CD4-positive, alpha-beta T cell treated with Interleukin-17A for 4 hours (primary cell): ENCODE results near the gene NUDT3.
"Not testable (repeated sequence)": the region's sequence is repeated elsewhere in the genome, so short reads cannot be mapped to it uniquely, and the experiment has no call there.

Experiments used
- DNase-seq: peaks from one replicate; pipeline ENCODE4 v3.0.0-alpha.2; 2020; ENCODE audit warnings: mixed read lengths

NUDT3 gene

DNA sequence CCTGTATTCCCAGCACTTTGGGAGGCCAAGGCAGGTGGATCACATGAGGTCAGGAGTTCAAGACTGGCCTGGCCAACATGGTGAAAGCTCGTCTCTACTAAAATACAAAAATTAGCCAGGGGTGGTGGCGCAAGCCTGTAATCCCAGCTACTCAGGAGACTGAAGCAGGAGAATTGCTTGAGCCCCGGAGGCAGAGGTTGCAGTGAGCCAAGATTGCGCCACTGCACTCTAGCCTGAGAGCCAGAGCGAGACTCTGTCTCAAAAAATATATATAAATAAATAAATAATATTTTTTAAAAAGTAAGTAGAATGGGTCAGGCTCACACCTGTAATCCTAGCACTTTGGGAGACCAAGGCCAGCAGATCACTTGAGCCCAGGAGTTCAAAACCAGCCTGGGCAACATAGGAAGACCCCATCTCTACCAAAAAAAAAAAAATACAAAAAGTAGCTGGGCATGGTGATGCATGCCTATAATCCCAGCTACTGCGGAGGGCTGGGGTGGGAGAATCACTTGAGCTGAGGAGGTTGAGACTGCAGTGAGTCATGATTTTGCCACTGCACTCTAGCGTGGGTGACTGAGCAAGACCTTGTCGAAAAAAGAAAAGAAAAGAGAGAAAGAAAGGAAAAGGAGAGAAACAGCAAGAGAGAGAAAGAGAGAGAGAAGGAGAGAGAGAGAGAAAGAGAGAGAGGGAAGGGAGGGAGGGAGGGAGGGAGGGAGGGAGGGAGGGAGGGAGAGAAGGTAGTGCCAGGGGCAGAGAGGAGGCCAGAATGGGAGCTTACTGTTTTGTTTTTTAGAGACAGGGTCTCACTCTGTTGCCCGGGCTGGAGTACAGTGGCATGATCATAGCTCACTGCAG, 26.5 kb downstream of the NUDT3 start:
- DNase-seq, result not testable (repeated sequence)

DNA sequence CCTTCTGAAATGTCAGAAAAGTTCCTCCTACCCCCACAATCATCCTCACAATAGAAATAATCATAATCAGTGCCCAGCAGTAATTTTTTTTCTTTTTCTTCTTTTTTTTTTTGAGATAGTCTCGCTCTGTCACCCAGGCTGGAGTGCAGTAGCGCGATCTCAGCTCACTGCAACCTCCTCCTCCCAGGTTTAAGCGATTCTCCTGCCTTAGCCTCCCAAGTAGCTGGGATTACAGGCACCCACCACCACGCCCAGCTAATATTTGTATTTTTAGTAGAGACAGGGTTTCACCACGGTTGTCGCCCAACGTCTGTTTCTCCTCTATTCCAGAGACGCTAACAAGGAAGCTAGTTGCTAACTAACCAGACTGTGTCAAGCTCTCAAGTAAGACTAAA, 28.8 kb downstream of the NUDT3 start:
- not testable (repeated sequence) for DNase-seq

DNA sequence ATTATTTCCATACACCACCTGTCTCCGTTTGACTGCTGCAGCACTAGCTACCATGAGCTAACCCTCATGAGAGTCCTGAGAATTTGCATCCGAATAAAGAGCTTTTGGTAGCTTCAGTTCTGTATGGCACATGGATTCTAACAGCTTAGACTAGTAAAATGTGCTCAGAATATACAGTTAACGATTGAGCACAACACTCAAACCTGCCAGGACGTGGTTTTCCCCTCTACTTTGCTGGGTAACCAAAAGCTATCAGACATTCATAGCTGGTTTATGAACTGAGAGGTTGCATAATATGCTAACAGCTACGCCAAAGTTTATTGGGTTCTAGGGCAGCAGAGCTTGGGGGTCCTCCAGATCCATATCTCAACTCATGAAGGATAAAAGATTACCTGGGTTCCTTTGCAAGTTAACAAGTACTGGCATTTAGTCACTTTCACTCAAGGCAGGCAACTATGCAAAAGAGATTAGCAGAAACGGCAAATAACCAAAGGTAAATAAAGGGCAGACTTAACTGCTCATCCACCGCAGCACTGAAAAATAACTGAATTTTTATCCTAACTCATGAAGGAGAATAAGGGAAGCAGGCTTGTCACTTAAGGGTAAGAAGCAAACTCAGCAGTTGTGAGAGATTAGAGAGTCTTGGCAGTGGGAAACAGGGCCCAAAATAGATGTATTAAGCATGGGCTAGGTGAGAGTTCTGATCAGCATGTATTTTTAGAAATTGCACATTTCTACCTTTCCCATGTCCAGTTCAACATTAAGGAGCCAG, 29.4 kb downstream of the NUDT3 start:
- no peak for DNase-seq

DNA sequence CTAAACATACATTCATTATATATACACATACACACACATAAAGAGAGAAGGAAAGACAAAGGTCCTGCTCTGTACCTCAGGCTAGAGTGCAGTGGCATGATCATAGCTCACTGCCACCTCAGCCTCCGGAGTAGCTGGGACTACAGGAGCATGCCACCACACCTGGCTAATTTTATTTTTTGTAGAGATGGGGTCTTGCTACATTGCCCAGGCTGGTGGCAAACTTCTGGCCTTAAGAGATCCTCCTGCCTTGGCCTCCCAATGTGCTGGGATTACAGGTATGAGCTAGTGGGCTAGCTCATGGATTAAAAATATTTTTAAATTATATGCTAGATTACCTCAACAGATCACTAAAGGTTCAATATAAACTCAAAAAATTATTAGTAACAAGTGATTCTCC, 30.3 kb downstream of the NUDT3 start:
- DNase-seq, result no peak

DNA sequence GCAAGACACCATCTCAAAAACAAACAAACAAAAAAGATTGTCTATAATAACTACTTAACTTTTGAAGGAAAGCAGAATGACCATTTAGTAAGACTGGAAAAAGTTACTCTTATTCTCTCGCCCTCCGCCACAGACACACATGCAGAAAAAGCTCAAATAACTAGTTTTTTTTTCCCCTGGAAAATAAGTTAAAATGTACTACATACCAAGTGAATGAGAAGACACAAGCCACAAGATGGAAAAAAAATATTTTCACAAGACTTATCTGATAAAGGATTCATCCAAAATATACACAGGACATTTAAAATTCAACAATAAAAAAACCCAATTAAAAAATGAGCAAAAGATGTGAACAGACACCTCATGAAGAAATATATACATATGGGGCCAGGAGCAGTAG, 31.9 kb downstream of the NUDT3 start:
- DNase-seq, result no peak

DNA sequence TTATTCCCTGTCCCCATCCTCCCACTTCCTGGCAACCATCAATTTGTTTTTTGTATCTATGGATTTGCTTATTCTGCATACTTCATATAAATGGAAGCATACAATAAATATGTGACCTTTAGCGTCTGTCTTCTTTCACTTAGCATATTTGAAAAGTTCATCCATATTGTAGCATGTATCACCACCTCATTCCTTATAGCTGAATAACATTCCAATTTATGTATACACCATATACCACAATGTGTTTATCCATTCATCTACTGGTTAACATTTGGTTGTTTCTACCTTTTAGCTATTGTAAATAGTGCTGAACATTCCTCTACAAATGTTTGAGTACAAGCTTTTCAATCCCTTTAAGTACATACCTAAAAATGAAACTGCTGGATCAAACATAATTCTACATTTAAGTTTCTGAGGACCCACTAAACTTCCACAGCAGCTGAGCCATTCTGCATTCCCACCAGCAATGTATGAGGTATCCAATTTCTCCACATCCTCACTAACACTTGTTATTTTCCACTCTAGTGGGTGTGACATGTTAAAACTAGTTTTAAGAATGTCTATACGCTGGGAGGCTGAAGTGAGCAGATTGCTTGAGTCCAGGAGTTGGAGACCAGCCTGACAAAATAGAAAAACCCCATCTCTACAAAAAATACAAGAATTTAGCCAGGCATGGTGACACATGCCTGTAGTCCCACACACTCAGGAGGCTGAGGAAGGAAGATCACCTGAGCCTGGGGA, 32.9 kb downstream of the NUDT3 start:
- DNase-seq, result no peak

DNA sequence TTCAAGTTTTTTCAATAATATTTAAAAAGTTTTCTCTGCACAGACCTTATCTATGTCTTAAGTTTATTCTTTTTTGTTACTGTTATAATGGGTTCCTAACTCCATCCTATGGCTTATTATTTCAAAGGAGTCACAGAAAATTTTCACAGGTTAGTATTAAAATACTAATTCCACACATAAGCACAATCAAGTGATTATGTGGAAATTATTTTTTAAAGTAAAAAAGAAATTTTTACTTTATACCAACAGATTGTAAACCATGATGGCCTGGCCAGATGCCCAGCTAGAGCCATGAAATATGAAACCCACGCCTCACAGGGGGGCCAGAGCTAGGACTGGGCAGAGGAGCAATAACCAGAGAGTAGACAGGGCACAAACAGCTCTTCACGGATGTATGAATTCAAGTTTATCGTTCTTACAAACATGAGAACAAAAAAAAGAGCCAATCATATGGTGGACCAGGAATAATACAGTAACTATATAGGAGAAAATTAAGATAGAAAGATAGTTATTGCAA, 34.0 kb downstream of the NUDT3 start:
- DNase-seq, result no peak

DNA sequence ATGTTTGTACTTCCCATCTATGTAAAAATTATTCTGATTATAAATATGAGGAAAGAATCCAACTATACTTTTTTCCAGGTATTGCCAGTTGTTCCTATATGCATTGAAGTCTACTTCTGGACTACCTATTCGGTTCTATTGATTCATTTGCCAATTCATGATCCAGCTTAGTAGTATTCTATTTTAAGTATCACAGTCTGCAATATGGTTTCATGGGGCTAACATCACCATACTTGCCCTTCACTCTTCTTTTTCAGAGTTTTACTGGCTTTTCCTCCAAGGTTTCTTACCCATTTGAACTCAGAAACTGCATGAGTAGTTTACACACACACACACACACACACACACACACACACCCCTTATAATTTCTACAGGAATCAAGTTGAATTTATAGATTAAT, 34.5 kb downstream of the NUDT3 start:
- no peak for DNase-seq

DNA sequence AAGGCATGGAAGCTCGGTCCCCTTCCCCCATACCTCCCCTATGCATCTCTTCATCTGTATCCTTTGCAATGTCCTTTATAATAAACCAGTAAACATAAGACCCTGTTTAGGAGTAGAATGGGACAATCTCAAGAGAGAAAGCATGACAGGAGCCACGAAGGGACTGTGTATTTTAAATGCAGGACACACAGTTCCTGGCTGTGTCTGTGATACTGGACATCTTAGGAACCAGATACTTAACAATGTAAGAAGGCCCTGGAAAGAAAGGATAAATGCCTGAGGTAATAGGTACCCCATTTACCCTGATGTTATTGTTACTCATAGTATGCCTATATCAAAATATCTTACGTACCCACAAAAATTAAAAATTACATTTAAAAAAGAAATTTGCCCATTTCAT, 36.6 kb downstream of the NUDT3 start:
- DNase-seq, result no peak

DNA sequence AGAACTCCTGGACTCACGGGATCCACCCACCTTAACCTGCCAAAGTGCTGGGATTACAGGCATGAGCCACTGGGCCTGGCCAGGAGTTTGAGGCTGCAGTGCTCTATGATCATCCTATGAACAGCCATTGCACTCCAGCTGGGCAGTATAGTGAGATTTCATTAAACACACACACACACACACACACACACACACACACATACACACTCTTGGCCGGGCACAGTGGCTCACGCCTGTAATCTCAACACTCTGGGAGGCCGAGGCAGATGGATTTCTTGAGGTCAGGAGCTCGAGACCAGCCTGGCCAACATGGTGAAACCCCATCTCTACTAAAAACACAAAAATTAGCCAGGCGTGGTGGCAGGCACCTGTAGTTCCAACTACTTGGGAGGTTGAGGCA, 38.2 kb downstream of the NUDT3 start:
- DNase-seq, result not testable (repeated sequence)

DNA sequence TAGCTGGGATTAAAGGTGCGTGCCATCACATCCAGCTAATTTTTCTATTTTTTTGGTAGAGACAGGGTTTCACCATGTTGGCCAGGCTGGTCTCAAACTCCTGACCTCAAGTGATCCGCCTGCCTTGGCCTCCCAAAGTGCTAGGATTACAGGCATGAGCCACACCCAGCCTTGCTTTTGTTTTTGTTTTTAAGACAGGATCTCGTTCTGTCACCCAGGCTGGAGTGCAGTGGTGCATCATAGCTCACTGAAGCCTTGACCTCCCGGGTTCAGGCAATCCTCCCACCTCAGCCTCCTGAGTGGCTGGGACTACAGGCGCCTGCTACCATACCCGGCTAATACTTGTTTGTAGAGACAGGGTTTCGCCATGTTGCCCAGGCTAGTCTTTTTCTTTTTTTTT, 38.9 kb downstream of the NUDT3 start:
- DNase-seq, result not testable (repeated sequence)

DNA sequence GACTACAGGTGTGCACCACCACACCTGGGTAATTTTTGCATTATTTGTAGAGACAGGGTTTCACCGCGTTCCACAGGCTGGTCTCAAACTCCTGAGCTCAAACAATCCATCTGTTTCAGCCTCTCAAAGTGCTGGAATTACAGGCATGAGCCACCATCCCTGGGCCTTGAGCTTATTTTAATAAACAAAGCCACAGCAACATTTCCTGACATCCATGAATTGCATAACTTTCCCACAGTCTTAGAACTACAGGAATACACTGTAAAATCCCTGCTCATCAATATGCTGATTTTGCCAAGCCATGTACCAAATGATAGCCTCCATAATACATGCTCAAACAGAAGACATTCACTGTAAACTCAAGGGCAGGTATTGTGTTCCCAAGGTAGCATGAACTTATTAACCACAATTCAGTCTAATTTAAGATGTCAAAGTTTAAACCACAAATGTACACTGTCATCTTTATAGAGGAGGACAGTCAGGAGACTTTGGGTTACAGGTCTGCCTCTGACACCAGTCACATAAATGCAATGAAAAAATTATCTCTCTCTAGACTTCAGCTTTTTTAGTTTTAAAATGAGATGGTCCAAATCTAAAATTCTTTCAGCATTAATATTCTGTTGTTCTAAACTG, 40.0 kb downstream of the NUDT3 start:
- no peak for DNase-seq

DNA sequence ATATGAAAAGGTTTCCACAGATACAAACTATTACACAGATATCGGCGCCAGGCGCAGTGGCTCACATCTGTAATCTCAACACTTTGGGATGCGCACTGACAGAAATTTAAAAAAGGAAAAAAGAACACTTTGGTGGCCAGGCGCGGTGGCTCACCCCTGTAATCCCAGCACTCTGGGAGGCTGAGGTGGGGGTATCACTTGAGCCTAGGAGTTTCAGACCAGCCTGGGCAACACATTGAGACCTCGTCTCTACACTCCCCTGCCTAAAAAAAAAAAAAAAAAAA, 41.6 kb downstream of the NUDT3 start:
- DNase-seq, result no peak

DNA sequence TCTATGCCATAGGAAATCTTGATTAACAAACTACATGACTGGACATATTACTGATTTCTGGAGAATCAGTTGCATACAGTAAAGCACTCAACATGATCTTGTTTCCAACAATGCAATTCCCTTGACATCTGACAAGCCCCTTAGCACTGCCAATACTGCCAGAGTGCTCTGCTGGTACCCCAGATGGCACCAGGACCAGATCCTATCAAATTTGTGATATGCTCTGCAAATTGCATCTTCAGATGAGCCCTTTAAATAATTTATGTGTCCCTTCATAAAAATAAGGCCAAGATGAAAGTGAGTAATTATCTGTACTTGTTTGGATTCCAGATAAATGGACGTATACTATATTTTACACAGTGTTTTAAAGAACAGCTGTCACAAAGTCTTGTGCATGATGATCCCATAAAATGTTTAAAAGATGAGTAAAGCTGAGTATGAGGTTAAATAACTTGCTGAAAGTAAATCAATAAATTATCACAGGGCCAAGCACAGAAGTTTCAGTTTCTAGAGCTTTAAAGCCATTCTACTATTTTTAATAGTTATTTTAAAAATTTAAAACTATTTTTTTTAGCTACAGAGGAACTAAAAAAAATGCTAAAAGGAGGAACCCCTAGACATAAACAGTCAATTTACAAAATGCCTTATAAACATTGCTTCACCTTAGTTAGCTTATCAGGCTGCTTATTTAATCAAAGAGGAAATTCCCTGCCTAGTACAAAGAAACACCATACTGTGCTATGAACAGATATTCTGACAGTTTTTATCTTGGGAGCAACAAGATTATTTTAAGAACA, 42.1 kb downstream of the NUDT3 start:
- no peak for DNase-seq

DNA sequence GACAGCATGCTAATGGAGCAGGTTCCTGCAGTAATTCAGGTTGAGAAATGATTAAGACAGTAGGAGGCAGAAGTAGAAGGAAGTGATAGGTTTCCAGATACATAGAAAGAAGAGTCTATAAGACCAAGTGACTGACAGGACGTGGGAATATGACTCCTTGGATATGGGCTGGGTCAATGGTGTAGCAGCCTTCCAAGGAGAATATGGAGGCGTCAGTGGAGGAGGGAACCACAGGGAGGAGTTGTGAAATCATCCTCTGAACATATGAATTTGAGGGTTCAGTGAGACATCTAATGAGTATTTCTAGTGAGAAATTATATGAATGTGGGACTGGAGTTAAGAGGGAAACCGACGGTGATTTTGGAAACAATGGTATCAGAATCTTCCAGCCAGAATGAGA, 43.3 kb downstream of the NUDT3 start:
- no peak for DNase-seq

DNA sequence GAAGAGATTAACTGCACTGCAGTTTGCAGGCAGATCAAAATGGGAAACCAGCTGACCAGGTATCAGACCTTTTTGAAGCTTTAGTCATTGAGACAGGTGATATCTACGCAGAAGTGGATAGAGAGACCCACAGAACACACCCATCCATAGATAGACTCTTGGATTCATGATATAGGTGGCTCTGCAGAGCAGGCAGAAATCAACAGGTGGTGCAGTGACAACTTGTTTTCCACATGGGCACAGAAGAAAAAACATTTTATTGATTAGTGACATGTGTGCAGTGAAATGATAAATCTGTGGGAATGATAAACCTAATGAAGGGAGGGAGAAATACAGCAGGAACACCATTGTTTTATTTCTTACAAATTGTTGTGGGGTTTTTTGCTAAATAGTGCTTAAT, 45.2 kb downstream of the NUDT3 start:
- DNase-seq, result no peak

DNA sequence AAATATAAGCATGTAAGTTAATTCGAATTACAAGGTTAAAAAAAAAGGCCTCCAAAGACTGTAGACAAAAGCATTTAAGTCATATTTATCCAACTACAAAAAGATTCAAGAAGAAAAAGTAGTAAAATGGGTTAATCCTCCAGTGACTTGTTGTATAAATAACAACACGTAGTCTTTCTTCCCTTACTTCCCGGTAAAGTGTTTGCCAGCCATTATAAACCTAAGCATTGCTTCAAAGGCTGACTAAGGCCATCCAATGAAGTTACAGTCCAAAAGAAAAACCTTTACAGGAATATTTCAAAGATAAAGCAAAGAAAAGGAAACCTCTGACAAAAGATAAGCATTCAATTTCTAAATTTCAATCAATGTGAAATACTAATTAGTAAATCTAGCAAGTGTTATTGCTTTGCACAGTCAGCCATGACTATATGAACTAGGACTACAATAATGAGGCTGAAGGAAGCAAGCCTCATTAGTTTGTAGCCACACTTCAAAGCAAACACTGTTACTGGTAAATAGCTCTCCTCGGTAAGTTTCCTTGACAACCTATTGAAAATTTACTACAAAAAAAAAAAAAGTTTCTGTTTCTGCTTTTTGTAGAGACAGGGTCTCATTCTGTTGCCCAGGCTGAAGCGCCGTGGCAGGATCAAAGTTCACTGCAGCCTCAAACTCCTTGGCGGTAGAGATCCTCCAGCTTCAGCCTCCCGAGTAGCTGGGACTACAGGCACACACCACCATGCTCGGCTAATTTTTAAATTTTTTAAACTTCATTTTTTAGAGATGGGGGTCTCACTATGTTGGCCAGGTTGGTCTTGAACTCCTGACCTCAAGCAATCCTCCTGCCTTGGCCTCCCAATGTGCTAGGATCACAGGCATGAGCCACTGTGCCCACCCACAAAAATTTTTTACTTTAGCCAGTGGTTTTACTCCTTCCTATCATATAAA, 46.0 kb downstream of the NUDT3 start:
- no peak for DNase-seq

DNA sequence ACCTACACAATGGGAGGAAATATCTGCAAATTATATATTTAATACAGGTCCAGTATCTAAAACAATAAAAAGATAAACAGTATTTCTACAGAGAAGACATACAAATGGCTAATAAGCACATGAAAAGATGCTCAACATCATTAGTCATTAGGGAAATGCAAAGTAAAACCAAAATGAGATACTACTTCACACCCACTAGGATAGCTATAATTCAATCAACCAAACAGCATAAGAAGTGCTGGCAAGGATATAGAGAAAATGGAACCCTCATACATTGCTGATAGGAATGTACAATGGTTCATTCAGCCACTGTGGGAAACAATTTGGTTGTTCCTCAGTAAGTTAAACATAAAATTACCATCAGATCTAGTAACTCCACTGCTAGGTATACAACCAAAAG, 48.7 kb downstream of the NUDT3 start:
- DNase-seq, result no peak

DNA sequence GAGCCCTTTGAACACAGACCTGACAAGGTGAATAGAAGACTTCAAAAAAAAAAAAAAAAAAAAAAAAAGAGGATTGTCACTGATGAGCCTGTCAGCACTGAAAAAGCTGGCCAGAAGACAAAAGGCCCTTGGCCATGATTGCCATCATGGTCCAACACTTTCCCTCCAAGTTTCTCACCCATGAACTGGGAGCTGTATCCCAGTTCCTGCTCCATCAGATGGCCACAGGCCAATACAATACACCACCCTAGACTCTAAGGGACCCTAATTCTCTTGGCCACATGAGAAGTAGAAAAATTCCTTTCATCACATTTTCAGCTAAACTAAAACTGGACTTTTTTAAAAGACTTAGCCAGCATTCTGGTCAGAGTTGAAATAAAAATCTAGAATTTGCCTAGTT, 50.2 kb downstream of the NUDT3 start:
- no peak for DNase-seq

DNA sequence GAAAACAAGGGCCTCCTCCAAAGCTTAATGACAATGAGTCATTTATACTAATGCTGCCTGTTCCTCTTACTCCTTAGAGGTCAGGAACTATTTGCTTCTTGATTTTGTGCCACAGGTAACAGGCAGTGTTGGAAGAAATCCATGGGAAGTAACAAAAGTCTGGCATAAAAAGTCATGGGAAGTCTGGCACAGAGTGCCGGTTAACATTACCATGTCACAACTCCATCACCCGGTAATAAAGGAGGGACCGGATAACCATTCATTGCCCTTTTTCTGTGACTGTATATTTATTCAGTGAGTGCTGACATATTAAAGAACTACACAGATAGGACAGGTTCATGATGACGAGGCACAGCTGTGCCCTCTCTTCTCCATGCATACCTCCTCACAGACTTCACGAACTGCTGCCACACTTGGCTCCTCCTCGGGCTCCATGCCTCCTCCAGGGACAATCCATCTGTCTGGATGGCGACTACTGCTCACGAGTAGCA, 50.9 kb downstream of the NUDT3 start:
- DNase-seq, result no peak
